Measurements from ENCODE around the gene CHAF1A.

The CHAF1A gene, protein sequence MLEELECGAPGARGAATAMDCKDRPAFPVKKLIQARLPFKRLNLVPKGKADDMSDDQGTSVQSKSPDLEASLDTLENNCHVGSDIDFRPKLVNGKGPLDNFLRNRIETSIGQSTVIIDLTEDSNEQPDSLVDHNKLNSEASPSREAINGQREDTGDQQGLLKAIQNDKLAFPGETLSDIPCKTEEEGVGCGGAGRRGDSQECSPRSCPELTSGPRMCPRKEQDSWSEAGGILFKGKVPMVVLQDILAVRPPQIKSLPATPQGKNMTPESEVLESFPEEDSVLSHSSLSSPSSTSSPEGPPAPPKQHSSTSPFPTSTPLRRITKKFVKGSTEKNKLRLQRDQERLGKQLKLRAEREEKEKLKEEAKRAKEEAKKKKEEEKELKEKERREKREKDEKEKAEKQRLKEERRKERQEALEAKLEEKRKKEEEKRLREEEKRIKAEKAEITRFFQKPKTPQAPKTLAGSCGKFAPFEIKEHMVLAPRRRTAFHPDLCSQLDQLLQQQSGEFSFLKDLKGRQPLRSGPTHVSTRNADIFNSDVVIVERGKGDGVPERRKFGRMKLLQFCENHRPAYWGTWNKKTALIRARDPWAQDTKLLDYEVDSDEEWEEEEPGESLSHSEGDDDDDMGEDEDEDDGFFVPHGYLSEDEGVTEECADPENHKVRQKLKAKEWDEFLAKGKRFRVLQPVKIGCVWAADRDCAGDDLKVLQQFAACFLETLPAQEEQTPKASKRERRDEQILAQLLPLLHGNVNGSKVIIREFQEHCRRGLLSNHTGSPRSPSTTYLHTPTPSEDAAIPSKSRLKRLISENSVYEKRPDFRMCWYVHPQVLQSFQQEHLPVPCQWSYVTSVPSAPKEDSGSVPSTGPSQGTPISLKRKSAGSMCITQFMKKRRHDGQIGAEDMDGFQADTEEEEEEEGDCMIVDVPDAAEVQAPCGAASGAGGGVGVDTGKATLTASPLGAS

DNA sequence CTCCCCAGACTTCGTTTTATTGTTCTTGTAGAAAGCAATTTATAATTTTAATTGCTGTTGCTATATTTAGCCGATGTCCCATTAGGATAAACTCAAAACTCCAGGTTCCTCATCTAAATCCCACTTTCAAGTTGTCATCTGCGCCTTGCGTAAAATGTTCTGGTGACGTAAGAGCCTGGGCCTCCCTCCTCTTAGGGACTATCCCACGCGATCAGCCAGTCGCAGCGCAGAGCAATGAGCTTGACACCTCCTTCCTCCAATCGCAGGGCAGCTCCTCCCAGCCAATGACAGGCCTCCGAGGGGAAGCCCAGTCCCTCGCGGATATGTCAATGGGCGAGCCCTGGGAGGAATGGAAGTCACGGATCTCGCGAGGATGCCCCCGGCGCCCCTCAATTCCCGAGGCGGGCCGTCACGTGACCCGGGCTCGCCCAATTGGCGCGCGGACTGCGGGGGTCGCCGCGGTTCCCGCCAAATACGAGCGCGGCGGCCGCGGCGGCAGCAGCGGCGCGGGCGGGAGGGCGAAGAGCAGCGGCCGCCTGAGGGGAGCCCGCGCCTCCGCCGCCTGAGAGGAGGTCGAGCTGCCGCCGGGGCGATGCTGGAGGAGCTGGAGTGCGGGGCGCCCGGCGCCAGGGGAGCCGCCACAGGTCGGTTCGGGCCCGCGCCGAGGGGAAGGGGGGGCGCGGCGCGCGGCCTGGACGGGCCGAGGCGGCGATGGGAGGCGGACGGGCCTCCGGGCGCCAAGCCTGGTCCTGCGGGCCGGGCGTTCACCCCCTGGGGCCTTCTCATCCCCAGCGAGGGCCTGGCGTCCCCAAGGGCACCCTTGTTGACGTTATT is at the start of gene CHAF1A:
CHAF1A (plus strand) TSS at position 470 of the 834 bp plus-strand sequence; CDS start at position 593, 123 bp downstream.
- peak; percentile 100 for DNase-seq (ENCODE audit: low spot score)

GRCh38 chr19:4352701-4353121 is 49.7 kb upstream of the CHAF1A start:
- DNase-seq (ENCODE audit: low spot score), result peak; percentile 75

DNA sequence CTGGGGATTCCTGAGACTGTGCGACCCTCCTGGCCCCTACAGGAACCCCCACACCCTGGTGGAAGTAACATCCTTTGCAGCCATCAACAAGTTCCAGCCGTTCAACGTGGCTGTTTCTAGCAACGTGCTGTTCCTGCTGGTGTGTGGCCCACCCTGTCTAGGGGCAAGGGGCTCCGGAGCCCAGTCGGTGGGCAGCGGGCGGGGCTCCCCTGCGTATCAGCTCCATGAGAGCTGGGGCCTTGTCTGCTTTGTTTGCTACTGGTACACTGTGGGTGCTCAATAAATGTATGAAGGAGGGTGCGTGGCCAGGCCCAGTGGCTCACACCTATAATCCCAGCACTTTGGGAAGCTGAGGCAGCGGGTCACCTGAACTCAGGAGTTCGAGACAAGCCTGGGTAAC is 48.2 kb upstream of the CHAF1A start:
- DNase-seq (ENCODE audit: low spot score), result no peak

GRCh38 chr19:4354897-4355296 is 47.5 kb upstream of the CHAF1A start:
- DNase-seq (ENCODE audit: low spot score), result no peak

DNA sequence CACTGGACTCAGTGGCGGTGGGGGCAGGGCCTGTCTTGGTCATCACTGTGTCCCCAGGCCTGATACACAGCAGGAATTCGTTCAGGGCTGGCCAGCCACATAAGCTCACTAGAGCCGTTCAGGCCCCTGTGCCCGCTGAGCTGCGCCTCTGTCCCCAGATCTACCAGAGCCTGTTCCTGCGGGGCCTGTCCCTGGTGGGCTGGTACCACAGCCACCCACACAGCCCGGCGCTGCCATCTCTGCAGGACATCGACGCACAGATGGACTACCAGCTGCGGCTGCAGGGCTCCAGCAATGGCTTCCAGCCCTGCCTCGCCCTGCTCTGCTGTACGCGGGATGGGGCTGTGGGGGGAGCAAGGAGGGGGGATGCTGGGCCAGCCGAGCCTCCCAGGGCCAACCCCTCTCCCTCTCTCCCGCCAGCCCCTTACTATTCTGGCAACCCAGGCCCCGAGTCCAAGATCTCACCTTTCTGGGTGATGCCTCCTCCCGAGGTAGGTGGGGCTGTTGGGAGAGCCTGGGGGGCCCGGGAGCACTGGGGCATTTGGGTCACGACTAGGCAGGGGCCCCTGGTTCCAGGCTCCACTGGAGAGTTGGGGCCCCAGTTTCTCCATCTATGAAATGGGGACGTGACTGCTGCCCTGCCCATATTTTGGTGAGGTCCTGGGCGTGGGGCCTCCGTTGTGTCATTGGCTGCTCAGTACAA is 45.2 kb upstream of the CHAF1A start:
- DNase-seq (ENCODE audit: low spot score), result no peak

DNA sequence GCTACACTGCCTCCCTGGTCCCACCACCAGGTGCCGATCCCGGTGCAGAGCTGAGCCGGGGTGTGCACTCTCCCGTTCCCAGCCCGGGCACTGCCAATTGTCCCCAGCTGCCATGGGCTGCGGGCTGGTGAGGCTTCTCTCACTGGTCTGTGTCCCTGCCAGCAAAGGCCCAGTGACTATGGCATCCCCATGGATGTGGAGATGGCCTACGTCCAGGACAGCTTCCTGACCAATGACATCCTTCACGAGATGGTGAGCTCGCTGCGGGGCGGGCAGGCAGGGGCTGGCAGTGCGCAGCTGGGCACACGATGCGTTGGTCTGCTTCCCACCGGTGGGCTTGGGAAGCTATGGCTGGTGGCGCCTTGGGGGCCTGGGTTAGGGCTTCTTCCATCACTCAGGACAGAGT is 44.5 kb upstream of the CHAF1A start:
- DNase-seq (ENCODE audit: low spot score), result no peak

DNA sequence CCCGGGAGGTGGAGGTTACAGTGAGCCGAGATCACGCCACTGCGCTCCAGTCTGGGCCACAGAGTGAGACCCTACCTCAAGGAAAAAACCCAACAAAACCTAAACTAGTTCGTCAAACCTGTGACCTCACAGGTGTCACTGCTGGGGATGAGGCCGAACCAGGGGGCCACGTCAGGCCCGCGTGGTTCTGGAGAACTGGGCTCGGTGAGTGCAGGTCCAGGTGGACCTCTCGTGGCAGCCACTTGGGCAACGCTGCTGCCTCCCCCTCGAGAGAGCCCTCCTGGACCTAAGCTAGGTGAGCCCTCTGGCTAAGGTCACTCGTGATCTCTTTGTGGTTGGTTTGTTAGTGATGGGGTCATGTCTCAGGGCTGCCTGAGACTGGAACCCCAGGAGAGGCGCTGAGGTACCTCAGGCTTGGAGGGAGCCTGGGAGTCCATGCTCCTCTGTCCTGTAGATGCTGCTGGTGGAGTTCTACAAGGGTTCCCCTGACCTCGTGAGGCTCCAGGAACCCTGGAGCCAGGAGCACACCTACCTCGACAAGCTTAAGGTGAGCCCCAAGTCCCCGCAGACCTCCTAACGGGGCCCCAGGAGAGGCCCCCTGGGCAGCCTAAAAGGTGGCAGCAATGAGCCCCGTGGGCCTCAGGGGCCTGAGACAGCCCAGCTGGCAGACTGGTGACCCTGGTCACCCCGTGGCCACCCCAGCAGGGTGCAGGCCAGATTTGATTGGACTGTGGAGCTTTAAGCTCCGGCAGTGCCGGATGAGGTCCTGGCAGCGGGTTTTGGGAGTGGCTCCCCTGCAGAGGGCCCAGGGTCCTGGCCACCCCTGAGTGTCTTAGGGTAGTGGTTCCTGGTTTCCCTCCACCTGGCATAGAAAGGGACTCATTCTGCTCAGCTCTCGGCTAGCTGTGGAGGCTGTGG is 43.5 kb upstream of the CHAF1A start:
- DNase-seq (ENCODE audit: low spot score), result no peak

GRCh38 chr19:4359627-4360000 is 42.8 kb upstream of the CHAF1A start:
- DNase-seq (ENCODE audit: low spot score), result no peak

DNA sequence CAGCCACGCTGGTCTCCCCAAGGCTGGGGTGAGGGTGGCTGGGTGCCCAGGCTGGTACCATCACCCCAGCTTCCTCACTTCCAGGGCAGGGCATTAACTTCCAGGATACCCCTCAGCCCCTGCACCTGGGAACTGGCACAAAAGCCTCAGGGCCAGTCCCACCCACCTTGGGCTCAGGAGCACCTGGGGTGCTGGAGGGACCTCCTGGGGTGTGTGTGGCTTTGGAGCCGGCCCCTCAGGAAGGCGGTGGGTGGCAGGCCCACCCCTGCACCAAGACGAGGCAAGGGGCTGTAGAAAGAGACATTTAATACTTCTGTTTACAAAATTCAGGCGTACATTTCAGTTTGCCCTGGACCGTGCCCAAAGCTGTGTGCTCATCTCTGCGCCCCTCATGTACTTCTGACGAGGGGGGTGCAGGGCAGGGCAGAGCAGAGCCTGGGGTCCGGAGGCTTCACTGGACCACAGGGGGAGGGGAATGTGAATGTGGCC is 42.3 kb upstream of the CHAF1A start:
- no peak for DNase-seq (ENCODE audit: low spot score)

DNA sequence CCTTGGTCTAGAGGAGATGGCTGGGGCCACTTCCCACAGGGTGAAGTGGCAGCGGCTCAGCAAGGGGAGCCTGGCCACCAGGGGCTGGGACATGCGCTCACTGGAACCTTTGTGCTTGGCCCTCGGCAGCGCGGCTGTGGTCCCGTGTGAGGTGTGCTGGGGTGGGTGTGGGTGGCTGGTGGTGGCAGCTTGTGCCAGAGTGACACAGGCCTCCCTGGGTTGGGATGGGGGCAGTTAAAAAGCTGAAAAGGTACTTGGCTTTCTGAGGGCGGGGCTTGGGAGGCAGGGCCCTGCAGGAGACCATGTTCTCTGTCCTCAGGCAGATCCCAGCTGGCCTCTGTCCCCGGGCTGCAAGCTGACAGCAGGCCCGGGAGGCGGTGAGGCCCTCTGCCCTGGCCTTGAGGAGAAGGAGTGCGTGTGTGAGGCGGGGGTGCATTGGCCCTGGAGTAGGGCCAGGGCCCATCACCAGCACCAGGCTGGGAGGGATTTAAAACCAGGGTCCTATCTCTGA is 41.7 kb upstream of the CHAF1A start:
- DNase-seq (ENCODE audit: low spot score), result no peak

DNA sequence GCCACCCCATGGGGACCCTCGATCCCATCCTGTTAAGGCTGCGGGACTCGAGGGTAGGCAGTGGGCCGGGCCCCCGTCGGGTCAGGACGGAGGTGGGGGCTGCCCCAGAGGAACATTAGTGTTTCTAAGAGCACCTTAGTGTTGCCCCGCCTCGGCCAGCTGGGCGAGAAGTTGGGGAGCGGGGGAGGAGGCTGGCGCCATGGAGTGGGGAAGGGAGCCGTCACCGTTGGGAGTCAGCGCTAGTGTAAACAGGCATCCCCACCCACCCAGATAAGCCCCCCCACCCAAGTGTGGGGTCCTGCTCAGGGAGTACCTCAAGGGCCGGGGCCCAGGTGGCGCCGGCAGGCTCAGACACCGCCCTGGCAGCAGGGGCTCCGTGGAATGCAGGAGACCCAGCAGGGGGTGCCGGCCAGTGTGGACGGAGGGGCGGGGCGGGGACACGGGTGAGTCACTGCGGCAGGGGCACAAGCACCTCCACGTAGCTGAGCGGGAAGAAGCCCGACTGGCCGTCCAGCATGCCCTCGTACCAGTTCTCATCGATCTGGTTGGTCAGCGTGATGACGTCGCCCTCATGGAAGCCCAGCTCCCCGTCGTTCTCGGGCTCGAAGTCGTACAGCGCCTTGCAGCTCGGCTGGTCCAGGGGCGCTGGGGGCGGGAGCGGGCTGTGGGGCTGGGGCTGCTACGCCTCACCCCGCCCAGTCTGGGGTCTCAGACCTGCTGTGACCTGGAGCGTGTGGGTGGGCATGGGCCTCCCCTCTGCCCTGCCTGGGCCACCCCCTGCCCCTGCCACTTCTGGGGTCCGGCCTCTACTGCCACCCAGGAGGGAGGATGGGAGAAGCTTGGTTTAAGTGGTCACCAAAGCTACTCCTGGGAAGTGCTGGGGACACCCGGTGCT is 41.0 kb upstream of the CHAF1A start:
- DNase-seq (ENCODE audit: low spot score), result no peak

DNA sequence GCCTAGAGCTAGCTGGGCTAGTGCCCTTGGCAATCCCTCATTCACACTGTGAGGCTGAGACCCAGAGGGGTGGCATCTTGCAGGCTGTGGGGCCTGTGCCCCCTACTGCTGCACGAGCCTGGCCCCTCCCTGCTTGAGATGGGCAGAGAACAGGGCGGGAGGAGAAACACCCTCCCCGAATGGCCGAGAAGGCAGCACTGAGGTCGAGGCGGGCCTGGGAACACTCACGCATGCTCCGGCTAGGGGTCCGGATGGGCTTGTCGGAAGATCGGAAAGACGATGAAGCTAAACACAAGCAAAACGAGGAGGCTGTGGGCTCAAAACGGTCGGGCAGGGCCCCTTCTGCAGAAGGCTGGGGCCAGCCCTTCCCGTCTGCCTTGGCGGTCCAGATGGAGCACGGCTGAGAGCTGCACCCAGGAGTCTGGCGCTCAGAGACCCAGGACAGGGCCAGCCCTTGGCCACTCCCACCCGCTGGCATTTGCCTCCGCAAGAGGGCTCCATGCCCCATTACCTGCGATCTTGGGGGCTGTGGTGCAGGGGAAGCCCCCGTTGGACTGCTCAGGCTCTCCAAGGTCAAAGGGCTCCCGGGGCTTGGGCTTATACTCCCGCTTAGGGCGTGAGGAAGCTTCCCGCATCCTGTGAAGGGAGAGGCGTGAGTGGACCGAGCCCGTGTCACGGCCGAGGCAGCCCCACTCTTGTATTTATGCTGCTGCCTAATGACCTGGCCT is 40.2 kb upstream of the CHAF1A start:
- DNase-seq (ENCODE audit: low spot score), result no peak

DNA sequence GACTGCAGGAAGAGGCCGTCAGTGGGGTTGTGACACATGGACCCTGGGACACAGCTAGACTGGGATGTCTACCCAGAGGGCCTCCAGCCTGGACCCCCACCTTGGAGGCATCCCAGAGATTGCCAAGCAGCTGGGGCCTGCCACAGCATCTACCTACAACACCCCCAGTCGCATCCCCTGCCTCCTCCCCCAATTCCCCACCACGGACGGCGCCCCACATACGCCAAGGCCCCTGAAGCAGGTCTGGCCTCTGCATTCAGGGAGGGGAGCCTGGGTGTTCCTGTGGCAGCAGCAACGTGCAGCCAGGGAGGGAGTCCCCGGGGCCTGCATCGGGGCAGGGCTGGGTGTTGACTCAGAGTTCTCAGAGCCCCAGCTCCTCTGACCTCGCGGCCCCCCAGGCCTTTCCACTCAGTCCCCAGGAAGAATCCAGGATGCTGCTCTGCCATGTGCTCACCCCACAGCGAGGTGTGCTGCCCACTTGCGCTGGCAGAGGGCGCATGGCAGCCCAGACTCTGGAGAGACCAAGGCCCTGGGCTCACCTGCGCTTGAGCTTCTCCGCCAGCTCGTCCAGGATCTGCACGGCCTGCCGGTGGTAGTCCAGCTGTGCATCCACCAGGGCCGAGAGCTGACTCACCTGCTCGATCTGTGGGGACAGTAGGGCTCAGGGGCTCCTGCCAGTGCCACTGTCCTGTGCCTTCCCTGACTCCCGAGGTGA is 39.5 kb upstream of the CHAF1A start:
- DNase-seq (ENCODE audit: low spot score), result no peak

- no peak for DNase-seq (ENCODE audit: low spot score)
Measured at GRCh38 chr19:4363571-4364304, 38.7 kb upstream of the CHAF1A start.

- DNase-seq (ENCODE audit: low spot score), result peak; percentile 44
Measured at GRCh38 chr19:4365341-4365740, 37.1 kb upstream of the CHAF1A start.

DNA sequence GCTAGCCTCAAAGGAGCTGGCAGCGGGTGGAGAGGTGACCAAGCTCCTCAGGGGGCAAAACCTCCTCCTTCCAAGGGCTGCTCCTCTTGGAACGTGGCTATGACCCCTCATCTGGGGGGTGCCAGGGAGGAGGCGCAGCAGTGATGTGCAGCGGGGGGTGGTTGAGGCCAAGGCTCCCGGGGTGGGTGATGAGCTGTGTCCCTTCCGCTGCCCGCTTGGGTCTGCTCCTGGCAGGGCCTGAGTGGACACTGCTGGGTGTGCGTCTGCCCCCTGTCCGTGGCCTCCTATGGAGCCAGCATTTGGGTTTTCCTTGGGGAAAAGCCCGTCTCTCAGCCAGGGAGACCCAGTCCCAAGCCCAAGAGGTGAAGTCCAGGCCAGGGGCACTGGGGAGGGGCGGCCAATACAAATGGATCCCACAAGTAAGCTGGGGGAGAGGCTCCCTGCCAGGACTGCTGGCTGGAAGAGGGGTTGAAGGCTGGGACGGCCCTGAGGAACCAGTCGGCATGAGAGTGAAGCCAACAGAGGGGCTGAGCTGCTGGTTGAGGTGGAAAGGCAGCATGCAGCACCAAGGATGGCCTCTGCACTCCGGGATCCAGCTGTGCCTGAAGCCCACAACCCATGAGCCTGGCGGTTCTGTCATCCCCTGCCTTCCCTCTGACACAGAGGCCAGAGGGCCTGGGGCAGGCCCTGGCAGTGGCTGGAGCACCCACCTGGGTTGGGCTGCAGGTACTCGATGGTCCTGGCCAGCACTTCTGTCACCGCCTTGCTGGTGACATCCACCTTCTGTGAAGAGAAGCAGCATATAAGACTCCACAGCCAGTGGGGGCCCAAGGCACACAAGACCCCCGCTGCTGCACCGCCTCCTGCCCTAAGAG is 36.4 kb upstream of the CHAF1A start:
- no peak for DNase-seq (ENCODE audit: low spot score)
